CD14-positive monocyte (primary cell): ENCODE data around the gene CGA. TPM values are rescaled to one million over a fixed set of nuclear protein-coding genes. Genes with fewer than 3 reads are reported as not detected.

Experiments
- DNase-seq, 3 donors: peaks; one replicate each; pipeline ENCODE4 v3.0.0-alpha.2; 2011 to 2022
- H2AFZ ChIP-seq: 2 replicates; pipeline ENCODE4 v1.6.0; 2012; ENCODE audit warnings: mild to moderate bottlenecking, low read depth, low read length, inconsistent platforms; ENCODE audit not compliant: insufficient read depth, poor library complexity, severe bottlenecking
- H3K27ac ChIP-seq, 2 donors: 1 replicate in 1 of 2; 2 replicates in 1 of 2; pipeline ENCODE4 v1.5.1; 2012 to 2013; ENCODE audit warnings: low read length in 2 of 2, control low read depth in 1 of 2, inconsistent platforms in 1 of 2, low read depth in 1 of 2, mild to moderate bottlenecking in 1 of 2
- H3K27me3 ChIP-seq, 2 donors: one replicate each; pipeline versions ENCODE4 v1.6.0 to v1.6.1; 2011 to 2013; ENCODE audit warnings: low read length in 2 of 2; ENCODE audit not compliant: control insufficient read depth in 2 of 2, insufficient read depth in 2 of 2
- H3K36me3 ChIP-seq, 2 donors: replicated peaks in 1 of 2; 1 replicate in 1 of 2; 2 replicates in 1 of 2; pipeline versions ENCODE4 v1.5.1 to v1.6.1; 2012 to 2013; ENCODE audit warnings: low read length in 2 of 2, control low read depth in 1 of 2, inconsistent platforms in 1 of 2, mild to moderate bottlenecking in 1 of 2; ENCODE audit not compliant: insufficient read depth in 2 of 2, control insufficient read depth in 1 of 2
- H3K4me1 ChIP-seq, 2 donors: 1 replicate in 1 of 2; 2 replicates in 1 of 2; pipeline versions ENCODE4 v1.5.1 to v1.6.1; 2012 to 2013; ENCODE audit warnings: low read length in 2 of 2, control low read depth in 1 of 2, inconsistent platforms in 1 of 2, mild to moderate bottlenecking in 1 of 2, moderate library complexity in 1 of 2; ENCODE audit not compliant: insufficient read depth in 2 of 2, control insufficient read depth in 1 of 2
- H3K4me2 ChIP-seq: replicated peaks from 2 replicates; pipeline ENCODE3; 2012; ENCODE audit warnings: low read length, moderate library complexity, mild to moderate bottlenecking; ENCODE audit not compliant: poor library complexity, severe bottlenecking; ENCODE audit errors: extremely low read depth
- H3K4me3 ChIP-seq, 3 experiments: fragments of 200-600 bp in 1 of 3; sonication (generic) in 1 of 3; replicated peaks in 1 of 3; 1 replicate in 2 of 3; 2 replicates in 1 of 3; pipeline ENCODE4 v1.5.1; 2011 to 2013; ENCODE audit warnings: low read length in 3 of 3, mild to moderate bottlenecking in 3 of 3, control low read depth in 2 of 3, low read depth in 2 of 3, inconsistent platforms in 1 of 3, moderate library complexity in 1 of 3
- H3K79me2 ChIP-seq: 2 replicates; pipeline ENCODE4 v1.6.0; 2012; ENCODE audit warnings: mild to moderate bottlenecking, control low read depth, inconsistent platforms, low read length, moderate library complexity; ENCODE audit not compliant: insufficient read depth
- H3K9ac ChIP-seq: 2 replicates; pipeline ENCODE4 v1.6.0; 2017; ENCODE audit warnings: low read length, mild to moderate bottlenecking; ENCODE audit not compliant: insufficient read depth, poor library complexity, severe bottlenecking
- H3K9me3 ChIP-seq, 2 donors: replicated peaks in 1 of 2; 1 replicate in 1 of 2; 2 replicates in 1 of 2; pipeline versions ENCODE4 v1.5.1 to v1.6.1; 2012 to 2013; ENCODE audit warnings: low read length in 2 of 2, control low read depth in 1 of 2; ENCODE audit not compliant: control insufficient read depth in 1 of 2, insufficient read depth in 1 of 2
- H4K20me1 ChIP-seq: 2 replicates; pipeline ENCODE4 v1.6.0; 2012; ENCODE audit warnings: mild to moderate bottlenecking, low read length, control low read depth, moderate library complexity; ENCODE audit not compliant: insufficient read depth
- H3K27ac Mint-ChIP-seq, 7 donors: one replicate each; pipeline ENCODE4 v1.8.0; 2020; ENCODE audit warnings: mild to moderate bottlenecking in 7 of 7, mixed read lengths in 7 of 7, moderate library complexity in 6 of 7, inconsistent platforms in 2 of 7
- H3K27me3 Mint-ChIP-seq, 3 donors: one replicate each; pipeline ENCODE4 v1.8.0; 2021 to 2022; ENCODE audit warnings: low read depth in 3 of 3, mild to moderate bottlenecking in 3 of 3, mixed read lengths in 3 of 3, moderate library complexity in 3 of 3, inconsistent platforms in 1 of 3
- H3K36me3 Mint-ChIP-seq, 2 donors: one replicate each; pipeline ENCODE4 v1.8.0; 2020; ENCODE audit warnings: mixed read lengths in 2 of 2, inconsistent platforms in 1 of 2, mild to moderate bottlenecking in 1 of 2
- H3K4me1 Mint-ChIP-seq: one replicate; pipeline ENCODE4 v1.8.0; 2020; ENCODE audit warnings: mild to moderate bottlenecking, mixed read lengths
- H3K4me3 Mint-ChIP-seq, 2 donors: one replicate each; pipeline ENCODE4 v1.8.0; 2020; ENCODE audit warnings: mild to moderate bottlenecking in 2 of 2, mixed read lengths in 2 of 2, moderate library complexity in 1 of 2
- H3K9me3 Mint-ChIP-seq, 7 donors: one replicate each; pipeline ENCODE4 v1.8.0; 2020 to 2022; ENCODE audit warnings: mixed read lengths in 7 of 7, mild to moderate bottlenecking in 6 of 7, moderate library complexity in 6 of 7, inconsistent platforms in 2 of 7
- CTCF ChIP-seq: fragments of 200-600 bp; IDR thresholded peaks from one replicate; pipeline ENCODE4 v1.8.0; 2022; ENCODE audit warnings: antibody characterized with exemption, mild to moderate bottlenecking
- WGBS: methylation state at CpG from one replicate; pipeline ENCODE4 v1.1.5; 2013; ENCODE audit warnings: missing lambda C conversion rate; ENCODE audit not compliant: insufficient coverage; 5-methylcytosine and 5-hydroxymethylcytosine counted together
- intact Hi-C, 2 donors: fragments of 100-400 bp; cut with micrococcal nuclease; formaldehyde crosslinking; loops; one replicate each; pipeline versions ENCODE4 v1.15.0 to v1.15.1; 2023
- polyA plus RNA-seq, 3 donors: library from polyadenylated mRNA; depleted of rRNA in 1 of 3; unstranded in 2 of 3; stranded (reverse) in 1 of 3; fragments of 300-500 nt in 2 of 3; fragments of >200 nt in 1 of 3; fragmentation: Illumina TruSeq in 2 of 3; gene quantifications; 1 replicate in 2 of 3; 2 replicates in 1 of 3; pipeline ENCODE4 v1.2.3, GENCODE V29; 2012 to 2021

The CGA gene
- polyA plus RNA-seq, 3 donors = not detected

DNA sequence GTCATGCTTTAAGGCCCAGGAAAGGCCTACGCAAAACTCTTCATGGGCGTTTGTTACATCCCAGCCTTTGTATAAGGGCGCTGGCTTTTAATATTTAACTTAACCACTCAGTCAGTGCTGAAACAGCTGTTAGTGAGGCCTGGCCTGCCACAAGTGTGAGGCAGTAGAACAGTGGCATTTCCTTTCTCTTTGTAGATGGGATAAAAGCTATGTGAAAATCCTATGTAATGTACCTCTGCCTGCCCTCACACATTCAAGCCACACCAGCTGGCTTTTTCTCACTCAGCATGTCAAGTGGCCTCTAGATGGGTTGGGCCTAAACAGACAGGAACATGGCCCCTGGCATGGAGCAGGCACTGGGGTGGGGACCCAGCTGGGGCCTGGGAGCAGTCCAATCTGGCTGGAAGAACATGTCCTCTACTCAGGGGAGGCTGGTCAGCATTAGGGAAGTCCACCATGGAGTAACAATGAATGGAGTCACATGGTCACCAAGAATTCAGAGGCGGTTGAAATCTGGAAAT lies 20.7 kb downstream of the CGA start:
- 93% methylated on average over 3 of the region's 4 CpGs for WGBS
- no peak for DNase-seq
- no peaks in the 10 kb centered on the region for H3K27me3 ChIP-seq
- no peak overlapping the region for H3K4me3 ChIP-seq
- H3K27ac Mint-ChIP-seq = no peak overlapping the region
- peaks cover 0 to 1% (median 0%) of the 10 kb centered on the region in 3 donors for H3K27me3 Mint-ChIP-seq
- TF ChIP-seq CTCF = no peak
- intact Hi-C loops = no loop called here
- H3K4me1 ChIP-seq = no peaks in the 10 kb centered on the region
- no peak overlapping the region for H3K27ac ChIP-seq
- H3K36me3 Mint-ChIP-seq = no peaks in the 10 kb centered on the region
- H3K4me2 ChIP-seq = no peak overlapping the region
- H2AFZ ChIP-seq = no peak overlapping the region
- peaks cover 3% of the 10 kb centered on the region for H3K4me1 Mint-ChIP-seq
- H3K9ac ChIP-seq = no peak overlapping the region
- H3K4me3 Mint-ChIP-seq = no peak overlapping the region
- H3K79me2 ChIP-seq = no peaks in the 10 kb centered on the region
- H4K20me1 ChIP-seq = no peaks in the 10 kb centered on the region
- H3K9me3 ChIP-seq = no peaks in the 10 kb centered on the region
- H3K9me3 Mint-ChIP-seq = no peaks in the 10 kb centered on the region
- no peaks in the 10 kb centered on the region for H3K36me3 ChIP-seq

DNA sequence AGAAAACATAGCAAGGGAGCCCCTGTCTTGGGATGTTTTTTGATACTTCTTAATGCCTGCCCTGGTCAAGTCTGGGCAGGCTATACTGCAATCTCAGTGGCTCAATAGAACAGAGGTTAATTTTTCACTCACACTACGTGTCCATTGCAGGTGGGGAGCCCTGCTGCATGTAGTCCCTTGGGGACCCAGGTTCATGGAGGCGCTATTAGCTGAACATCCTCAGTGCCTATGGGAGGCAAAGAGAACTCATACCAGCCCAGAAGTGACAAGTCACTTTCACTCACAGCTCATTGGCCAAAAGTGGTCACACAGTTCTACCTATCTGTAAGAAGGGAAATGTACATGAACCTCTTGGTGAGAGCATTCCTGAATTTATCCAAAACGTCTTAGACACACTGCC lies 23.2 kb downstream of the CGA start:
- Histone ChIP-seq H3K27ac (no peak overlapping the region), H3K4me1 (no peaks in the 10 kb centered on the region), H3K9me3 (no peaks in the 10 kb centered on the region), H3K36me3 (no peaks in the 10 kb centered on the region), H4K20me1 (no peaks in the 10 kb centered on the region), H2AFZ (no peak overlapping the region), H3K9ac (no peak overlapping the region), H3K27me3 (no peaks in the 10 kb centered on the region), H3K4me3 (no peak overlapping the region), H3K4me2 (no peak overlapping the region), H3K79me2 (no peaks in the 10 kb centered on the region)
- no peak for TF ChIP-seq CTCF
- WGBS = 93% methylated on average over 2 of the region's 3 CpGs
- Mint-ChIP-seq H3K9me3 (no peaks in the 10 kb centered on the region), H3K4me3 (no peak overlapping the region), H3K27me3 (peaks cover 0 to 2% (median 1%) of the 10 kb centered on the region in 3 donors), H3K27ac (no peak overlapping the region), H3K36me3 (no peaks in the 10 kb centered on the region), H3K4me1 (peaks cover 2% of the 10 kb centered on the region)
- DNase-seq = no peak
- intact Hi-C loops = no loop called here
